NCI-H128 (cell line): ENCODE data around the gene CUTA.
A peak's percentile ranks its signal among the peaks of the same experiment; 100 is the strongest.

Experiments used
- DNase-seq: peaks from one replicate; lab custom pipeline; 2025; ENCODE audit not compliant: unreplicated experiment; lab: John Stamatoyannopoulos, UW

The CUTA gene

GRCh38 chr6:33439956-33440648, 22.2 kb upstream of the CUTA start:
- no peak for DNase-seq

- no peak for DNase-seq
Measured at GRCh38 chr6:33438978-33439594, 21.2 kb upstream of the CUTA start.

GRCh38 chr6:33437666-33438065, 19.8 kb upstream of the CUTA start:
- DNase-seq, result no peak

GRCh38 chr6:33434961-33435360, 17.1 kb upstream of the CUTA start:
- no peak for DNase-seq

- no peak for DNase-seq
Measured at GRCh38 chr6:33433544-33434191, 15.8 kb upstream of the CUTA start.

GRCh38 chr6:33433001-33433543, 15.2 kb upstream of the CUTA start:
- DNase-seq, result no peak

- DNase-seq, result no peak
Measured at GRCh38 chr6:33432546-33432945, 14.6 kb upstream of the CUTA start.

- DNase-seq, result no peak
Measured at GRCh38 chr6:33431880-33432541, 14.1 kb upstream of the CUTA start.

- DNase-seq, result no peak
Measured at GRCh38 chr6:33430991-33431879, 13.3 kb upstream of the CUTA start.

GRCh38 chr6:33430334-33430733, 12.4 kb upstream of the CUTA start:
- DNase-seq, result no peak

- DNase-seq, result no peak
Measured at GRCh38 chr6:33429750-33430052, 11.8 kb upstream of the CUTA start.

GRCh38 chr6:33428966-33429749, 11.3 kb upstream of the CUTA start:
- no peak for DNase-seq

- DNase-seq, result no peak
Measured at GRCh38 chr6:33428224-33428965, 10.5 kb upstream of the CUTA start.

GRCh38 chr6:33427585-33428223, 9.8 kb upstream of the CUTA start:
- DNase-seq, result no peak

- DNase-seq, result no peak
Measured at GRCh38 chr6:33426590-33427511, 8.9 kb upstream of the CUTA start.

GRCh38 chr6:33425668-33426577, 8.0 kb upstream of the CUTA start:
- peak; percentile 43 for DNase-seq
